ENCODE results near the gene P2RX4.
"Not testable (repeated sequence)": the region's sequence is repeated elsewhere in the genome, so short reads cannot be mapped to it uniquely, and the experiment has no call there.

The P2RX4 gene

DNA sequence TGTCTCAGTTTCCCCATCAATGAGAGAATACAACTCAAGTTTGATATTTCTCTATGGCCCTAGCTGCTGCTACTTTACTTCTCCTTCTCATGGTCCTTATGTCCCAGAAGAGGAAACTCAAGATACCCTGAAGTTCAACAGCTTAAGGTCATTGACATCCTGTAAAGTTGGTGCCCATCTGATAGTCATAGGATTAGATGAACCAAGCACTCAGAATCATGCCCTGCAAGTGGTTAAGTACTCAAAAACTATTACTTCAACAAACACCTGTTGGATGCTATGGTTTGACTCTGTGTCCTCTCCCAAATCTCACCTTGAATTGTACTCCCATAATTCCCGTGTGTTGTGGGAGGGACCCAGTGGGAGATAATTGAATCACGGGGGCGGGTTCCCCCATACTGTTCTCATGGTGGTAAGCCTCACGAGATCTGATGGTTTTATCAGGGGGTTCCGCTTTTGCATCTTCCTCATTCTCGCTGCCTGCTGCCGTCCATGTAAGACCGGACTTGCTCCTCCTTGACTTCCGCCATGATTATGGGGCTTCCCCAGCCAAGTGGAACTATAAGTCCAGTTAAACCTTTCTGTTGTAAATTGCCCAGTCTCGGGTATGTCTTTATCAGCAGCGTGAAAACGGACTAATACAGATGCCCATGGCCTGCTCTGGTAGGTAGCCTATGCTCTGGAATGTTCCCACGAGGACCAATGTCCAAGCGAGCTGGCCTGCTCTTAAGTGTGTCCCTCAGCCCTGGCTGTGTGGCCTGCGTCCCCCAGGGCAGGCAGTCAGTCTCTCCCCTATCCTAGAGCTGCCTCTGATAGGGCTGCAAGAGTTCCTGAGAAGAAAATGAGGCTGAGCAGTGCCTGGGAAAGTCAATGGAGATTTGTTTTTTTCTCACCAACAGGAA, 68.5 kb downstream of the P2RX4 start:
- TF ChIP-seq, protein P1, sequence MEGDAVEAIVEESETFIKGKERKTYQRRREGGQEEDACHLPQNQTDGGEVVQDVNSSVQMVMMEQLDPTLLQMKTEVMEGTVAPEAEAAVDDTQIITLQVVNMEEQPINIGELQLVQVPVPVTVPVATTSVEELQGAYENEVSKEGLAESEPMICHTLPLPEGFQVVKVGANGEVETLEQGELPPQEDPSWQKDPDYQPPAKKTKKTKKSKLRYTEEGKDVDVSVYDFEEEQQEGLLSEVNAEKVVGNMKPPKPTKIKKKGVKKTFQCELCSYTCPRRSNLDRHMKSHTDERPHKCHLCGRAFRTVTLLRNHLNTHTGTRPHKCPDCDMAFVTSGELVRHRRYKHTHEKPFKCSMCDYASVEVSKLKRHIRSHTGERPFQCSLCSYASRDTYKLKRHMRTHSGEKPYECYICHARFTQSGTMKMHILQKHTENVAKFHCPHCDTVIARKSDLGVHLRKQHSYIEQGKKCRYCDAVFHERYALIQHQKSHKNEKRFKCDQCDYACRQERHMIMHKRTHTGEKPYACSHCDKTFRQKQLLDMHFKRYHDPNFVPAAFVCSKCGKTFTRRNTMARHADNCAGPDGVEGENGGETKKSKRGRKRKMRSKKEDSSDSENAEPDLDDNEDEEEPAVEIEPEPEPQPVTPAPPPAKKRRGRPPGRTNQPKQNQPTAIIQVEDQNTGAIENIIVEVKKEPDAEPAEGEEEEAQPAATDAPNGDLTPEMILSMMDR (conservative IDR thresholded peaks at IDR 0.05; ENCODE audit: low read depth, low read length) = no peak
- no peak for DNase-seq (ENCODE audit: low read depth)
- no peak overlapping the region for H3K4me3 ChIP-seq (ENCODE audit: low read length)

DNA sequence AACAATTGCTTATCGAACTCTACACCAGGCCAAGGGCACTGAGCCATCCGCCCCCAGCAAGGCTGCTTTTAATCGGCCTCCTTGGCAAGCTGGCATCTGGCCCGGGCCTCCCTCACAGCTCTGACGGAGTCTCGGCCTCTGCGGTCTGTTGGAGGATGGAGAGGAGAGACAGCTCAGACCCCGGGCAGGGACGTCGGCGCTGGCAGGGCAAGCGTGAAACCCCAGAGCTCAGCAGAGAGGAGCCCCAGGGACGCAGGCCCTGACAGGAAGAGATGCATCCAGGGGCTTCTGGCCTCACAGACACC, 69.1 kb downstream of the P2RX4 start:
- DNase-seq (ENCODE audit: low read depth) = no peak
- TF ChIP-seq, protein P1 (conservative IDR thresholded peaks at IDR 0.05; ENCODE audit: low read depth, low read length) = no peak

DNA sequence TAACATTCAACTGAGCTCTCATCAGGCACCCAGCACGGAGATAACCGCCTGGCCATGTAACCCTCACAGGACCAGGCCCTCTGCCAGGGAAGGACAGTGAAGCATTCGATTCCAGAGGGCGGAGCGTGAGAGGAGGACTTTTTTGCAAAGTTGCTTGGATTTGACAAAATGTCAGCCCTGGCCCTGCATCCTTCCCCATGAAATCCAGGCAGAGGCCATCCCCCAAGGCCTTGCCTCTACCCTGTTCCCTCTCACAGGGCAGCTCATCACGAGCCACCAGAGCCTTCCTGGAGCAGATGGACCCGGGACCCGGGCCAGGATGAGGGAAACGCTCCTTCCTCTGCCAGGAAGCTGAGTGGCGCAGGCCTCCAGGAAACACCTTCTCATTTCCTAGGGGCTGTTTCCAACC, 69.6 kb downstream of the P2RX4 start:
- TF ChIP-seq, protein P1 (conservative IDR thresholded peaks at IDR 0.05; ENCODE audit: low read depth, low read length) = no peak
- no peak overlapping the region for H3K4me3 ChIP-seq (ENCODE audit: low read length)
- DNase-seq (ENCODE audit: low read depth) = no peak

More for the DNA sequence above, 69.1 kb downstream of the P2RX4 start:
- no peak overlapping the region for H3K4me3 ChIP-seq (ENCODE audit: low read length)

DNA sequence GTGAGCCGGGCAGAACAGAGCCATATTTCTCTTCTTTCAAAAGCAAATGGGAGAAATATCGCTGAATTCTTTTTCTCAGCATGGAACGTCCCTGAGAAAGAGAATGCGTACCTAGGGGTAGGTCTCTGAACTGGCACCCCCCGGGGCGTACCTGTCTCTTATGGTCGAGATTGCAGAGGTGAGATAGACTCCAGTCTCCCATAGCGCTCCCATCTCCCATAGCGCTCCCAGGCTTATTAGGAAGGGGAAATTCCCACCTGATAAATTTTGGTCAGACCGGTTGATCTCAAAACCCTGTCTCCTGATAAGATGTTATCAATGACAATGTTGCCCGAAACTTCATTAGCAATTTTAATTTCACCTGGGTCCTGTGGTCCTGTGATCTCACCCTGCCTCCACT, 70.6 kb downstream of the P2RX4 start:
- DNase-seq (ENCODE audit: low read depth); H3K4me3 ChIP-seq (ENCODE audit: low read length): not testable (repeated sequence)

DNA sequence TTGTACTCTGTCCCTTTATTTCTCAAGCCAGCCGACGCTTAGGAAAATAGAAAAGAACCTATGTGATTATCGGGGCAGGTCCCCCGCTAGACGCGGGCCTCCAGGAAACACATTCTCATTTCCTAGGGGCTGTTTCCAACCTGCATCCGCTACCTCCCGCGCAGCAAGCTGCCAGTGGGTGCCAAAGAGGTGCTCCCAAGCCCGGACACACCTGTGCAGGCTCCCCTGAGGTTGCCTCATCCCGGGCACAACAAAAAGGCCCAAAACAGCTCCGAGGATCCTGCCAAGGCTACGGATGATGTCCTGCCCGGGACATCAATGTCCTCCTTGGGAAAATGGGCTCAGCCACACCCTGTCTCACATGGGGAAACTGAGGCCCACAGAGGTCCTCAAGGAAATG, 71.2 kb downstream of the P2RX4 start:
- H3K4me3 ChIP-seq (ENCODE audit: low read length); DNase-seq (ENCODE audit: low read depth): not testable (repeated sequence)

DNA sequence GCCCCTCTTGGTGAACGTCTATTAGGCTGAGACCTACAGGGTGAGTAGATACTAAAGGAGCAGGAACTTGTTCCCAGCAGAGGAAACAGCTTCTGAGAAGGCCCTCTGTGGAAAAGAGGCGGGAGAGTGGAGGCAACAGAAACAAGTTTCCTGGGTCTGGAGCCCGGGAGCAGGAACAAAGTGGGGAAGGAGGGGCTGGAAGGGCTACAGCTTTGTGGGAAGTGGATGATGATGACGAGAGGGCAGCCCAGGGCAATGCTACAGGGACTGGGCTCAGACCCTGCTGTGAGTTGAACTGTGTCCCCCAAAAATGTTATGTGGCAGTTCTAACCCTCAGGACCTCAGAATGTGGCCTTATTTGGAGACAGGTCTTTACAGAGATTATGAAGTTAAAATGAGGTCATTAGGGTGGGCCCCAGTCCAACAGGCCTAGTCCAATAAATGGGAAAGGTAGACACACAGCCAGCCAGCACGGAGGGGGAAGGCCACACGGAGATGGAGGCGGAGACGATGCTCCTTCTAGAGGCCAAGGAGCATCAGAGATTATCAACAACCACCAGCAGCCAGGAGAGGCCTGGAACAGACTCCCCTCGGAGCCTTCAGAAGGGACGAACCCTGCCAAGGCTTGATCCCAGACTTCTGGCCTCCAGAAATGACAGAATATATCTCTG, 72.3 kb downstream of the P2RX4 start:
- no peak overlapping the region for H3K4me3 ChIP-seq (ENCODE audit: low read length)
- TF ChIP-seq, protein P1 (conservative IDR thresholded peaks at IDR 0.05; ENCODE audit: low read depth, low read length) = no peak
- DNase-seq (ENCODE audit: low read depth) = no peak

DNA sequence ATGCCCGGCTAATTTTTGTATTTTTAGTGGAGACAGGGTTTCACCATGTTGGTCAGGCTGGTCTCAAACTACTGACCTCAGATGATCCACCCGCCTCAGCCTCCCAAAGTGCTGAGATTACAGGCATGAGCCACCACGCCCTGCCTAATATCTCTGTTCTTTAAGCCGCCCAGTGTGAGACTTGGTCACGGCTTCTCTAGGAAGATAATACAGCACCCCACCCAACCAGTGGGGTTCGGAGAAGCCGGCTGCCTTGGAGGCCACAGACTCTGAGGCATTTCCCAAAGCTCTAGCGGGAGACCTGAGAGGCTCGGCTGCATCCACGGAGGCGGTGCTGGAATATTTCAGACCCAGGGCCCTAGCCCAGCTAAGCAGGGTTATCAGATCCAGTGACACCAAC, 73.0 kb downstream of the P2RX4 start:
- H3K4me3 ChIP-seq (ENCODE audit: low read length); DNase-seq (ENCODE audit: low read depth): not testable (repeated sequence)

DNA sequence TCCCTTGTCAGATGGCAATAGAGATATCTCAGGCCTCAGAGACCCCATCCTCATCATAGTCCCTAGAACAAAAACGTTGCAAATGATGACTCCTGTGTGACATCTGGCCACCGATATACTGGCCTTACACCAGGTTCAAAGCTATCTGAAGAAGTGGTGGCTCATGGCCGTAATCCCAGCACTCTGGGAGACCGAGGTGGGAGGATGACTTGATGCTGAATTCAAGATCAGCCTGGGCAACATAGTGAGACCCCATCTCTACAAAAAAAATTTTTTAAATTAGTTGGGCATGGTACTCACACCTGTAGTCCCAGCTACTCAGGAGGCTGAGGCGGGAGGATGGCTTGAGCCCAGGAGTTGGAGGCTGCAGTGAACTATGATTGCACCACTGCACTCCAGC, 73.5 kb downstream of the P2RX4 start:
- TF ChIP-seq, protein P1 (conservative IDR thresholded peaks at IDR 0.05; ENCODE audit: low read depth, low read length) = no peak
- DNase-seq (ENCODE audit: low read depth) = no peak
- H3K4me3 ChIP-seq (ENCODE audit: low read length) = no peak overlapping the region

All from retinal pigment epithelial cell (primary cell).